K562 (cell line): Measurements from ENCODE around the gene CYSLTR1. TPM values are rescaled to one million over a fixed set of nuclear protein-coding genes. Genes with fewer than 3 reads are reported as not detected.

Experiments
- ATAC-seq: fragments of 200-7000 bp; cut with Tn5 transposase; 3 replicates; pipeline ENCODE4 v1.9.1; 2020; ENCODE audit warnings: moderate library complexity
- BruUV-seq: library from RNA; stranded (reverse); fragments of 400-500 nt; replicated peaks from 2 replicates; lab custom pipeline; 2021; lab: Mats Ljungman, UMichigan
- CTCF ChIA-PET: fragments of 300-600 bp; formaldehyde crosslinking; extraction: SDS; loops from one replicate; lab custom pipeline; 2021; ENCODE audit warnings: low intra/inter-chr PET ratio; lab: Yijun Ruan, JAX
- POLR2A ChIA-PET: fragments of 300-600, 350-650 bp; sonication (Branson Sonifier 250); formaldehyde crosslinking; extraction: SDS; loops from one replicate; lab custom pipeline; 2021; ENCODE audit warnings: antibody characterized with exemption, inconsistent platforms; lab: Yijun Ruan, JAX
- DNase-seq, 4 experiments: peaks; one replicate each; pipeline versions ENCODE4 v3.0.0 to v3.0.0-alpha.2; 2011 to 2018; ENCODE audit warnings: low spot score in 3 of 4, mixed read lengths in 3 of 4; ENCODE audit errors: extremely low read depth in 1 of 4
- FAIRE-seq: peaks from 2 replicates; lab custom pipeline; 2011; peaks lifted over from hg19 to GRCh38; lab: Jason Lieb, UNC
- H2AFZ ChIP-seq: 2 replicates; pipeline ENCODE4 v1.6.0; 2011; ENCODE audit warnings: low read depth, low read length, control low read depth, inconsistent platforms
- H3K27ac ChIP-seq: fragments of 200-600 bp; 3 replicates; pipeline ENCODE4 v1.8.0; 2011; ENCODE audit warnings: low read depth, mild to moderate bottlenecking, control low read depth, inconsistent platforms, low read length, moderate library complexity, mixed read lengths; ENCODE audit errors: extremely low read depth
- H3K27me3 ChIP-seq, 2 experiments: fragments of 300-600 bp in 1 of 2; 2 replicates in 1 of 2; 3 replicates in 1 of 2; pipeline versions ENCODE4 v1.6.0 to v1.8.0; 2011; ENCODE audit warnings: inconsistent platforms in 2 of 2, low read length in 2 of 2, mild to moderate bottlenecking in 1 of 2, mixed read lengths in 1 of 2, moderate library complexity in 1 of 2; ENCODE audit not compliant: control insufficient read depth in 2 of 2, insufficient read depth in 2 of 2
- H3K36me3 ChIP-seq: fragments of 300-600 bp; 3 replicates; pipeline ENCODE4 v1.8.0; 2011; ENCODE audit warnings: mild to moderate bottlenecking, low read length, inconsistent platforms; ENCODE audit not compliant: control insufficient read depth, insufficient read depth
- H3K4me1 ChIP-seq, 2 experiments: fragments of 200-600 bp in 1 of 2; replicated peaks in 1 of 2; 2 replicates in 1 of 2; 3 replicates in 1 of 2; pipeline versions ENCODE4 v1.5.1 to v1.8.0; 2011; ENCODE audit warnings: inconsistent platforms in 2 of 2, low read length in 2 of 2, mild to moderate bottlenecking in 1 of 2, mixed read lengths in 1 of 2, moderate library complexity in 1 of 2; ENCODE audit not compliant: control insufficient read depth in 2 of 2, insufficient read depth in 2 of 2
- H3K4me2 ChIP-seq: 2 replicates; pipeline ENCODE4 v1.6.1; 2011; ENCODE audit warnings: low read length, control low read depth, inconsistent platforms, mixed read lengths; ENCODE audit not compliant: insufficient read depth
- H3K4me3 ChIP-seq: fragments of 200-600 bp; sonication (generic), shearing (Covaris generic); 2 replicates; pipeline ENCODE4 v1.5.1; 2016; ENCODE audit warnings: control low read depth, inconsistent platforms
- H3K79me2 ChIP-seq: fragments of 200-600 bp; 3 replicates; pipeline ENCODE4 v1.8.0; 2011; ENCODE audit warnings: low read length, inconsistent platforms; ENCODE audit not compliant: control insufficient read depth, insufficient read depth
- H3K9ac ChIP-seq, 2 experiments: 2 replicates each; pipeline versions ENCODE4 v1.6.0 to v1.6.1; 2011; ENCODE audit warnings: low read depth in 2 of 2, low read length in 2 of 2, control low read depth in 1 of 2, inconsistent platforms in 1 of 2, mild to moderate bottlenecking in 1 of 2, mixed read lengths in 1 of 2; ENCODE audit not compliant: insufficient read depth in 1 of 2
- H3K9me1 ChIP-seq: one replicate; pipeline ENCODE4 v1.6.0; 2011; ENCODE audit warnings: inconsistent platforms, mild to moderate bottlenecking, low read length, moderate library complexity; ENCODE audit not compliant: control insufficient read depth, insufficient read depth
- H3K9me3 ChIP-seq: replicated peaks from 2 replicates; pipeline ENCODE4 v1.5.1; 2011; ENCODE audit warnings: low read depth, low read length, inconsistent platforms; ENCODE audit not compliant: control insufficient read depth, insufficient read depth
- H4K20me1 ChIP-seq: replicated peaks from 2 replicates; pipeline ENCODE4 v1.6.1; 2011; ENCODE audit warnings: low read length, inconsistent platforms, mixed read lengths; ENCODE audit not compliant: control insufficient read depth, insufficient read depth
- ERF ChIP-seq: fragments of 450-650 bp; formaldehyde crosslinking; IDR thresholded peaks from 2 replicates; pipeline ENCODE4 v1.4.0; 2020; ENCODE audit warnings: mild to moderate bottlenecking, mixed read lengths
- HDAC6 ChIP-seq: IDR thresholded peaks from 2 replicates; pipeline ENCODE4 v1.6.1; 2012; ENCODE audit warnings: low read depth, mild to moderate bottlenecking, control low read depth, inconsistent platforms, low read length, moderate library complexity
- MCM5 ChIP-seq: fragments of 450-650 bp; IDR thresholded peaks from 2 replicates; pipeline ENCODE4 v1.6.1; 2016; ENCODE audit warnings: low read depth
- NFE2L1 ChIP-seq: fragments of 450-650 bp; IDR thresholded peaks from 2 replicates; pipeline ENCODE4 v1.6.1; 2016; ENCODE audit warnings: missing genetic modification characterization, low read depth, mild to moderate bottlenecking, missing compliant biosample characterization, moderate library complexity, borderline replicate concordance
- PHB ChIP-seq: fragments of 250-450 bp; sonication (Bioruptor Pico); IDR thresholded peaks from 2 replicates; pipeline ENCODE4 v1.5.0; 2021
- RAD51 ChIP-seq: fragments of 450-650 bp; IDR thresholded peaks from 2 replicates; pipeline ENCODE4 v1.7.1; 2016; ENCODE audit warnings: low read depth, mild to moderate bottlenecking, borderline replicate concordance
- RFX5 ChIP-seq: IDR thresholded peaks from 2 replicates; pipeline ENCODE4 v1.6.1; 2011; ENCODE audit warnings: low read depth, mild to moderate bottlenecking, improper control_type of control experiment, low read length
- TBL1XR1 ChIP-seq, 2 experiments: IDR thresholded peaks; 2 replicates each; pipeline ENCODE4 v1.6.1; 2012; ENCODE audit warnings: improper control_type of control experiment in 2 of 2, low read length in 2 of 2, mild to moderate bottlenecking in 1 of 2
- XRCC4 ChIP-seq: IDR thresholded peaks from one replicate; pipeline ENCODE4 v1.6.1; 2011; ENCODE audit not compliant: insufficient read depth, insufficient read length; ENCODE audit errors: extremely low read depth
- ZFX ChIP-seq: sonication (generic); formaldehyde crosslinking; IDR thresholded peaks from 2 replicates; pipeline ENCODE4 v1.8.0; 2022; ENCODE audit warnings: mild to moderate bottlenecking, missing genetic modification reagents, moderate library complexity
- ZNF134 ChIP-seq: fragments of 250-450 bp; sonication (Bioruptor Pico); conservative IDR thresholded peaks from 2 replicates; pipeline ENCODE4 v1.4.0; 2020
- WGBS: fragments of 100-300 bp; shearing (Covaris generic); methylation state at CpG from one replicate; pipeline ENCODE4 v1.1.6; 2016; ENCODE audit warnings: low coverage, mixed read lengths; ENCODE audit not compliant: insufficient coverage; ENCODE audit errors: missing lambda C conversion rate; 5-methylcytosine and 5-hydroxymethylcytosine counted together
- in situ Hi-C: fragments of 300-500 bp; cut with MboI; formaldehyde crosslinking; loops from 4 replicates; pipeline ENCODE4 v1.15.0; 2018; ENCODE audit warnings: inconsistent platforms, mixed read lengths
- intact Hi-C: fragments of 100-400 bp; cut with micrococcal nuclease; formaldehyde crosslinking; loops from 2 replicates; pipeline ENCODE4 v1.14.2; 2022
- polyA plus RNA-seq, 8 experiments: library from polyadenylated mRNA; depleted of rRNA in 4 of 8; stranded (reverse) in 5 of 8; unstranded in 3 of 8; fragments of >200 nt; fragmentation: Nextera tagmentation in 2 of 8; fragmentation: Illumina TruSeq in 1 of 8; extraction: Ambion mirVana in 2 of 8; extraction: Trizol in 1 of 8; gene quantifications; 2 replicates each; pipeline versions ENCODE4 v1.2.1 to v1.2.3, GENCODE V29; 2011 to 2014; ENCODE audit warnings: inconsistent platforms in 1 of 8, missing spikeins in 1 of 8
- total RNA-seq, 7 experiments: library from RNA; depleted of rRNA in 6 of 7; stranded (reverse); fragments of >200 nt in 6 of 7; fragmentation: Illumina TruSeq in 2 of 7; extraction: Trizol in 2 of 7; gene quantifications; 2 replicates each; pipeline versions ENCODE4 v1.2.1 to v1.2.3, GENCODE V29; 2011 to 2021; ENCODE audit warnings: low replicate concordance in 1 of 7
- TF ChIP-seq, protein P1 (sequence below): fragments of 250-450 bp; sonication (Bioruptor Pico); IDR thresholded peaks from 2 replicates; pipeline ENCODE4 v1.5.0; 2020; ENCODE audit warnings: mild to moderate bottlenecking
- TF ChIP-seq, protein P2 (sequence below): fragments of 250-450 bp; sonication (Bioruptor Pico); IDR thresholded peaks from 2 replicates; pipeline ENCODE4 v1.5.0; 2021
- TF ChIP-seq, protein P3 (sequence below): fragments of 250-450 bp; sonication (Bioruptor Pico); IDR thresholded peaks from 2 replicates; pipeline ENCODE4 v1.4.0; 2020

Gene CYSLTR1
- total and polyA plus RNA-seq, 9 of the 15 experiments (the other 6 are each of a cell fraction or from before 2014, with no cell fraction given), result 0.04 to 0.07 TPM; not detected in 7

DNA sequence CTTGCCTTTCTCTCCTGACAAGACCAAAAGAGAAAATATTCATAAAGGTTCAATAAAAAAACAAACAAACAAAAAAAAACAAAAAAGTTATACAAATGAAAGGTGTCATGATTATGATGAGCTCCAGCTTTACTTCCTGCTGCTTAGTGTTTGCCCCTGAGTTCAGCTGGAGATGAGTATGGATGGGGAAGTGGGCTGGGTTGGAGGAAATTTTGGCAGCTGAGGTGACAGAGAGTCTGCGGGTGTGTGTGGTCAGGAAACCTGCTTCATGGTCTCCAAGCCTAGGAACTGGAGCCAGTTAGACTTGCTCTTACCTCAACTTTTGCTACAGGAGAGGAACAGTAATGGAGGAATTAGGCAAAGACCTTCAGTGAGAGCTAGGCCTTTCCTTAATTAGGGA is 4.3 kb upstream of the CYSLTR1 start:
- ATAC-seq, result no peak
- CTCF ChIA-PET, result no interaction called here
- intact Hi-C loops, result no loop called here
- Histone ChIP-seq H3K9ac (no peak overlapping the region), H2AFZ (no peak overlapping the region), H3K4me1 (no peaks in the 10 kb centered on the region), H3K4me2 (no peak overlapping the region), H3K4me3 (no peak overlapping the region), H3K27ac (no peak overlapping the region), H3K79me2 (no peaks in the 10 kb centered on the region), H3K27me3 (no peaks in the 10 kb centered on the region), H4K20me1 (no peaks in the 10 kb centered on the region), H3K9me3 (no peaks in the 10 kb centered on the region), H3K36me3 (no peaks in the 10 kb centered on the region), H3K9me1 (no peaks in the 10 kb centered on the region)
- no TSS peak for BruUV-seq
- TF ChIP-seq XRCC4 (no peak), MCM5 (no peak), ZFX (CRISPR knock-in tag) (no peak), RAD51 (no peak), HDAC6 (no peak), TBL1XR1 (IDR thresholded peaks at IDR 0.05; ENCODE audit: low read length in 2 of 2) (no peak), NFE2L1 (tag) (no peak), ERF (CRISPR knock-in tag) (no peak), ZNF134 (CRISPR knock-in tag) (no peak), RFX5 (no peak), PHB (CRISPR knock-in tag) (no peak)
- TF ChIP-seq, protein P1, sequence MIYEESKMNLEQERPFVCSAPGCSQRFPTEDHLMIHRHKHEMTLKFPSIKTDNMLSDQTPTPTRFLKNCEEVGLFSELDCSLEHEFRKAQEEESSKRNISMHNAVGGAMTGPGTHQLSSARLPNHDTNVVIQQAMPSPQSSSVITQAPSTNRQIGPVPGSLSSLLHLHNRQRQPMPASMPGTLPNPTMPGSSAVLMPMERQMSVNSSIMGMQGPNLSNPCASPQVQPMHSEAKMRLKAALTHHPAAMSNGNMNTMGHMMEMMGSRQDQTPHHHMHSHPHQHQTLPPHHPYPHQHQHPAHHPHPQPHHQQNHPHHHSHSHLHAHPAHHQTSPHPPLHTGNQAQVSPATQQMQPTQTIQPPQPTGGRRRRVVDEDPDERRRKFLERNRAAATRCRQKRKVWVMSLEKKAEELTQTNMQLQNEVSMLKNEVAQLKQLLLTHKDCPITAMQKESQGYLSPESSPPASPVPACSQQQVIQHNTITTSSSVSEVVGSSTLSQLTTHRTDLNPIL (CRISPR knock-in tag), result no peak
- TF ChIP-seq, protein P2, sequence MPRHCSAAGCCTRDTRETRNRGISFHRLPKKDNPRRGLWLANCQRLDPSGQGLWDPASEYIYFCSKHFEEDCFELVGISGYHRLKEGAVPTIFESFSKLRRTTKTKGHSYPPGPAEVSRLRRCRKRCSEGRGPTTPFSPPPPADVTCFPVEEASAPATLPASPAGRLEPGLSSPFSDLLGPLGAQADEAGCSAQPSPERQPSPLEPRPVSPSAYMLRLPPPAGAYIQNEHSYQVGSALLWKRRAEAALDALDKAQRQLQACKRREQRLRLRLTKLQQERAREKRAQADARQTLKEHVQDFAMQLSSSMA (CRISPR knock-in tag), result no peak
- TF ChIP-seq, protein P3, sequence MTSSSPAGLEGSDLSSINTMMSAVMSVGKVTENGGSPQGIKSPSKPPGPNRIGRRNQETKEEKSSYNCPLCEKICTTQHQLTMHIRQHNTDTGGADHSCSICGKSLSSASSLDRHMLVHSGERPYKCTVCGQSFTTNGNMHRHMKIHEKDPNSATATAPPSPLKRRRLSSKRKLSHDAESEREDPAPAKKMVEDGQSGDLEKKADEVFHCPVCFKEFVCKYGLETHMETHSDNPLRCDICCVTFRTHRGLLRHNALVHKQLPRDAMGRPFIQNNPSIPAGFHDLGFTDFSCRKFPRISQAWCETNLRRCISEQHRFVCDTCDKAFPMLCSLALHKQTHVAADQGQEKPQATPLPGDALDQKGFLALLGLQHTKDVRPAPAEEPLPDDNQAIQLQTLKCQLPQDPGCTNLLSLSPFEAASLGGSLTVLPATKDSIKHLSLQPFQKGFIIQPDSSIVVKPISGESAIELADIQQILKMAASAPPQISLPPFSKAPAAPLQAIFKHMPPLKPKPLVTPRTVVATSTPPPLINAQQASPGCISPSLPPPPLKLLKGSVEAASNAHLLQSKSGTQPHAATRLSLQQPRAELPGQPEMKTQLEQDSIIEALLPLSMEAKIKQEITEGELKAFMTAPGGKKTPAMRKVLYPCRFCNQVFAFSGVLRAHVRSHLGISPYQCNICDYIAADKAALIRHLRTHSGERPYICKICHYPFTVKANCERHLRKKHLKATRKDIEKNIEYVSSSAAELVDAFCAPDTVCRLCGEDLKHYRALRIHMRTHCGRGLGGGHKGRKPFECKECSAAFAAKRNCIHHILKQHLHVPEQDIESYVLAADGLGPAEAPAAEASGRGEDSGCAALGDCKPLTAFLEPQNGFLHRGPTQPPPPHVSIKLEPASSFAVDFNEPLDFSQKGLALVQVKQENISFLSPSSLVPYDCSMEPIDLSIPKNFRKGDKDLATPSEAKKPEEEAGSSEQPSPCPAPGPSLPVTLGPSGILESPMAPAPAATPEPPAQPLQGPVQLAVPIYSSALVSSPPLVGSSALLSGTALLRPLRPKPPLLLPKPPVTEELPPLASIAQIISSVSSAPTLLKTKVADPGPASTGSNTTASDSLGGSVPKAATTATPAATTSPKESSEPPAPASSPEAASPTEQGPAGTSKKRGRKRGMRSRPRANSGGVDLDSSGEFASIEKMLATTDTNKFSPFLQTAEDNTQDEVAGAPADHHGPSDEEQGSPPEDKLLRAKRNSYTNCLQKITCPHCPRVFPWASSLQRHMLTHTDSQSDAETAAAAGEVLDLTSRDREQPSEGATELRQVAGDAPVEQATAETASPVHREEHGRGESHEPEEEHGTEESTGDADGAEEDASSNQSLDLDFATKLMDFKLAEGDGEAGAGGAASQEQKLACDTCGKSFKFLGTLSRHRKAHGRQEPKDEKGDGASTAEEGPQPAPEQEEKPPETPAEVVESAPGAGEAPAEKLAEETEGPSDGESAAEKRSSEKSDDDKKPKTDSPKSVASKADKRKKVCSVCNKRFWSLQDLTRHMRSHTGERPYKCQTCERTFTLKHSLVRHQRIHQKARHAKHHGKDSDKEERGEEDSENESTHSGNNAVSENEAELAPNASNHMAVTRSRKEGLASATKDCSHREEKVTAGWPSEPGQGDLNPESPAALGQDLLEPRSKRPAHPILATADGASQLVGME (CRISPR knock-in tag), result no peak
- FAIRE-seq, result no peak
- DNase-seq, result no peak
- 0% methylated on average over 1 of the region's 1 CpG for WGBS
- in situ Hi-C loops, result no loop called here
- POLR2A ChIA-PET, result no interaction called here
